ENCODE results near the gene NRROS.

DNA sequence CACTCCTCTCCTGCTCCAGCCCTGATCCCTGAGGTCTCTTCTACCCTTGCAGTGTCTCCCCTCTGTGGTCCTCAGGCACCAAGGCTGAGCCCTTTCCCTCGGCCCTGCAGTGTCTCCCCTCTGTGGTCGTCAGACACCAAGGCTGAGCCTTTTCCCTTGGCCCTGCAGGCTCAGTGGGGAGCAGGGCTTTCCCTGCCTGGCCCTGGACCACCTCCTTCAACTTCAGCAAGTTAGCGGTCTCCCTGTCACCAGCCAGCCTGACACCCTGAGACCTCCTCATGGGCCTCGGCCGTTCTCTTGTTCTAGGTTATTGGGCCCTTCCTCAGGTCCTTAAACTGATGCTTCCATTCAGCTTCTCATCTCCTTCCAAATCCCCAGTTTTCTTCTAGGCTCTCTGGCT lies 4.3 kb downstream of the NRROS start:
- no peak for TF ChIP-seq POLR2A (IDR thresholded peaks at IDR 0.05)
- no peak for TF ChIP-seq CTCF (IDR thresholded peaks at IDR 0.05)
